ENCODE data around the gene CDYL2. TPM values are rescaled to one million over a fixed set of nuclear protein-coding genes. Genes with fewer than 3 reads are reported as not detected.
"Not testable (repeated sequence)": the region's sequence is repeated elsewhere in the genome, so short reads cannot be mapped to it uniquely, and the experiment has no call there.

Gene CDYL2
- total RNA-seq, 1 donor from 2014 or later, result 3.4 TPM

GRCh38 chr16:80656161-80656560, 148.2 kb downstream of the CDYL2 start:
- DNase-seq (no peak), ATAC-seq (ENCODE audit: low read depth) (no peak)
- H3K36me3 Mint-ChIP-seq (ENCODE audit: low read depth), result no peaks in the 10 kb centered on the region
- no peak for TF ChIP-seq CTCF (IDR thresholded peaks at IDR 0.05)
- peaks cover 12% of the 10 kb centered on the region for H3K4me1 Mint-ChIP-seq
- intact Hi-C loops (cut with micrococcal nuclease), result no loop called here
- CTCF ChIA-PET, result no interaction called here
- H3K27me3 Mint-ChIP-seq, result no peaks in the 10 kb centered on the region
- H3K4me3 Mint-ChIP-seq, result no peak overlapping the region
- POLR2A ChIA-PET, result no interaction called here
- peaks cover 15% of the 10 kb centered on the region for H3K9me3 Mint-ChIP-seq
- no peak overlapping the region for H3K27ac Mint-ChIP-seq

- DNase-seq, result no peak
- intact Hi-C loops (cut with micrococcal nuclease), result no loop called here
- Mint-ChIP-seq H3K4me3 (no peak overlapping the region), H3K4me1 (peaks cover 13% of the 10 kb centered on the region), H3K27ac (no peak overlapping the region), H3K27me3 (no peaks in the 10 kb centered on the region), H3K36me3 (ENCODE audit: low read depth) (no peaks in the 10 kb centered on the region), H3K9me3 (peaks cover 13% of the 10 kb centered on the region)
- ChIA-PET CTCF (no interaction called here), POLR2A (no interaction called here)
- no peak for ATAC-seq (ENCODE audit: low read depth)
- no peak for TF ChIP-seq CTCF (IDR thresholded peaks at IDR 0.05)
These were observed 148.6 kb downstream of the CDYL2 start for GRCh38 chr16:80655751-80656150.

- H3K9me3 Mint-ChIP-seq, result peaks cover 10% of the 10 kb centered on the region
- CTCF ChIA-PET, result no interaction called here
- POLR2A ChIA-PET, result no interaction called here
- H3K36me3 Mint-ChIP-seq (ENCODE audit: low read depth), result no peaks in the 10 kb centered on the region
- intact Hi-C loops (cut with micrococcal nuclease), result no loop called here
- no peak overlapping the region for H3K27ac Mint-ChIP-seq
- no peak overlapping the region for H3K4me3 Mint-ChIP-seq
- H3K4me1 Mint-ChIP-seq, result peaks cover 28% of the 10 kb centered on the region
- DNase-seq, result no peak
- ATAC-seq (ENCODE audit: low read depth), result no peak
- H3K27me3 Mint-ChIP-seq, result no peaks in the 10 kb centered on the region
- TF ChIP-seq CTCF (IDR thresholded peaks at IDR 0.05), result no peak
These were observed 150.1 kb downstream of the CDYL2 start for GRCh38 chr16:80654094-80654862.

- ATAC-seq (ENCODE audit: low read depth) (no peak), DNase-seq (no peak)
- peaks cover 5% of the 10 kb centered on the region for H3K9me3 Mint-ChIP-seq
- H3K4me3 Mint-ChIP-seq, result no peak overlapping the region
- H3K27ac Mint-ChIP-seq, result no peak overlapping the region
- H3K27me3 Mint-ChIP-seq, result no peaks in the 10 kb centered on the region
- no peak for TF ChIP-seq CTCF (IDR thresholded peaks at IDR 0.05)
- ChIA-PET CTCF (no interaction called here), POLR2A (no interaction called here)
- intact Hi-C loops (cut with micrococcal nuclease), result no loop called here
- peaks cover 33% of the 10 kb centered on the region for H3K4me1 Mint-ChIP-seq
- H3K36me3 Mint-ChIP-seq (ENCODE audit: low read depth), result no peaks in the 10 kb centered on the region
These were observed 152.0 kb downstream of the CDYL2 start for GRCh38 chr16:80652441-80652840.

GRCh38 chr16:80650281-80650680, 154.1 kb downstream of the CDYL2 start:
- intact Hi-C loops (cut with micrococcal nuclease), result loop anchor here (2.0 kb wide), 1 partner anchor 21 kb away; no protein-coding TSS in a partner anchor
- H3K4me3 Mint-ChIP-seq; H3K27ac Mint-ChIP-seq; POLR2A ChIA-PET; H3K27me3 Mint-ChIP-seq; H3K9me3 Mint-ChIP-seq; CTCF ChIA-PET; ATAC-seq (ENCODE audit: low read depth); DNase-seq; H3K36me3 Mint-ChIP-seq (ENCODE audit: low read depth): not testable (repeated sequence)
- peaks cover 21% of the 10 kb centered on the region for H3K4me1 Mint-ChIP-seq

GRCh38 chr16:80640316-80640715, 164.1 kb downstream of the CDYL2 start:
- Mint-ChIP-seq H3K36me3 (ENCODE audit: low read depth) (no peaks in the 10 kb centered on the region), H3K4me1 (no peaks in the 10 kb centered on the region), H3K27me3 (no peaks in the 10 kb centered on the region), H3K27ac (no peak overlapping the region), H3K4me3 (no peak overlapping the region), H3K9me3 (peaks cover 6% of the 10 kb centered on the region)
- no peak for DNase-seq
- intact Hi-C loops (cut with micrococcal nuclease), result no loop called here
- no peak for ATAC-seq (ENCODE audit: low read depth)
- CTCF ChIA-PET, result no interaction called here
- POLR2A ChIA-PET, result no interaction called here
- no peak for TF ChIP-seq CTCF (IDR thresholded peaks at IDR 0.05)
